MCF 10A (cell line): Measurements from ENCODE around the gene NAGK. TPM values are rescaled to one million over a fixed set of nuclear protein-coding genes. Genes with fewer than 3 reads are reported as not detected.
A peak's percentile ranks its signal among the peaks of the same experiment; 100 is the strongest.

Experiments
- BruUV-seq: library from RNA; stranded (reverse); fragments of 400-500 nt; replicated peaks from 2 replicates; lab custom pipeline; 2021; lab: Mats Ljungman, UMichigan
- CTCF ChIA-PET: fragments of 300-600 bp; sonication (Branson Sonifier 250); formaldehyde crosslinking; extraction: SDS; loops from one replicate; lab custom pipeline; 2021; ENCODE audit warnings: antibody characterized with exemption, inconsistent platforms; lab: Yijun Ruan, JAX
- POLR2A ChIA-PET: fragments of 300-600, 350-650 bp; sonication (Branson Sonifier 250); formaldehyde crosslinking; extraction: SDS; loops from one replicate; lab custom pipeline; 2020; ENCODE audit warnings: antibody characterized with exemption, inconsistent platforms; lab: Yijun Ruan, JAX
- DNase-seq: peaks from one replicate; pipeline ENCODE4 v3.0.0-alpha.2; 2018; ENCODE audit not compliant: unreplicated experiment
- H3K27ac Mint-ChIP-seq: one replicate; pipeline ENCODE4 v1.8.0; 2022; ENCODE audit warnings: mild to moderate bottlenecking, low read depth, mixed read lengths; ENCODE audit not compliant: unreplicated experiment
- H3K27me3 Mint-ChIP-seq: one replicate; pipeline ENCODE4 v1.8.0; 2022; ENCODE audit warnings: mixed read lengths; ENCODE audit not compliant: insufficient read depth, unreplicated experiment
- H3K36me3 Mint-ChIP-seq: one replicate; pipeline ENCODE4 v1.8.0; 2022; ENCODE audit warnings: mild to moderate bottlenecking, moderate library complexity, mixed read lengths; ENCODE audit not compliant: insufficient read depth, unreplicated experiment
- H3K4me1 Mint-ChIP-seq: one replicate; pipeline ENCODE4 v1.8.0; 2022; ENCODE audit warnings: mixed read lengths; ENCODE audit not compliant: insufficient read depth, unreplicated experiment
- H3K4me3 Mint-ChIP-seq: one replicate; pipeline ENCODE4 v1.8.0; 2022; ENCODE audit warnings: mild to moderate bottlenecking, moderate library complexity, mixed read lengths; ENCODE audit not compliant: unreplicated experiment
- H3K9me3 Mint-ChIP-seq: one replicate; pipeline ENCODE4 v1.8.0; 2022; ENCODE audit warnings: mixed read lengths; ENCODE audit not compliant: unreplicated experiment
- intact Hi-C: fragments of 100-400 bp; cut with micrococcal nuclease; formaldehyde crosslinking; loops from 2 replicates; pipeline ENCODE4 v1.14.1; 2022
- total RNA-seq: library from RNA; stranded (reverse); gene quantifications from 2 replicates; pipeline ENCODE4 v1.2.3, GENCODE V29; 2022
- TF ChIP-seq, protein P1 (sequence below): fragments of 200-600 bp; IDR thresholded peaks from one replicate; pipeline ENCODE4 v1.8.0; 2022; ENCODE audit warnings: antibody characterized with exemption, mild to moderate bottlenecking; ENCODE audit not compliant: unreplicated experiment

The NAGK gene
- total RNA-seq, 1 experiment from 2014 or later: 30.9 TPM

- Mint-ChIP-seq H3K4me3 (no peak overlapping the region), H3K9me3 (no peaks in the 10 kb centered on the region), H3K27ac (no peak overlapping the region), H3K36me3 (peaks cover 44% of the 10 kb centered on the region), H3K4me1 (peaks cover 9% of the 10 kb centered on the region), H3K27me3 (no peaks in the 10 kb centered on the region)
- TF ChIP-seq, protein P1, sequence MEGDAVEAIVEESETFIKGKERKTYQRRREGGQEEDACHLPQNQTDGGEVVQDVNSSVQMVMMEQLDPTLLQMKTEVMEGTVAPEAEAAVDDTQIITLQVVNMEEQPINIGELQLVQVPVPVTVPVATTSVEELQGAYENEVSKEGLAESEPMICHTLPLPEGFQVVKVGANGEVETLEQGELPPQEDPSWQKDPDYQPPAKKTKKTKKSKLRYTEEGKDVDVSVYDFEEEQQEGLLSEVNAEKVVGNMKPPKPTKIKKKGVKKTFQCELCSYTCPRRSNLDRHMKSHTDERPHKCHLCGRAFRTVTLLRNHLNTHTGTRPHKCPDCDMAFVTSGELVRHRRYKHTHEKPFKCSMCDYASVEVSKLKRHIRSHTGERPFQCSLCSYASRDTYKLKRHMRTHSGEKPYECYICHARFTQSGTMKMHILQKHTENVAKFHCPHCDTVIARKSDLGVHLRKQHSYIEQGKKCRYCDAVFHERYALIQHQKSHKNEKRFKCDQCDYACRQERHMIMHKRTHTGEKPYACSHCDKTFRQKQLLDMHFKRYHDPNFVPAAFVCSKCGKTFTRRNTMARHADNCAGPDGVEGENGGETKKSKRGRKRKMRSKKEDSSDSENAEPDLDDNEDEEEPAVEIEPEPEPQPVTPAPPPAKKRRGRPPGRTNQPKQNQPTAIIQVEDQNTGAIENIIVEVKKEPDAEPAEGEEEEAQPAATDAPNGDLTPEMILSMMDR: no peak
- intact Hi-C loops: no loop called here
- ChIA-PET CTCF (no interaction called here), POLR2A (interaction anchor here (0.9 to 1.4 kb wide), 2 partner anchors 13 to 21 kb away, joined by 4 to 6 read pairs; no protein-coding TSS in a partner anchor)
- no TSS peak for BruUV-seq
- DNase-seq: peak; percentile 9
Observed at GRCh38 chr2:71122387-71123298, 54.2 kb downstream of the NAGK start.

GRCh38 chr2:71125506-71126294, 57.3 kb downstream of the NAGK start:
- H3K4me3 Mint-ChIP-seq: no peak overlapping the region
- H3K36me3 Mint-ChIP-seq: peaks cover 26% of the 10 kb centered on the region
- intact Hi-C loops: no loop called here
- H3K9me3 Mint-ChIP-seq: no peaks in the 10 kb centered on the region
- TF ChIP-seq, protein P1: no peak
- ChIA-PET POLR2A (interaction anchor here (1.5 to 1.8 kb wide), 2 partner anchors 57 to 58 kb away, joined by 4 to 7 read pairs; partner anchors contain the start of gene NAGK), CTCF (interaction anchor here (0.7 kb wide), 1 partner anchor 1465 kb away, joined by 3 read pairs; no protein-coding TSS in a partner anchor)
- no peak for DNase-seq
- H3K4me1 Mint-ChIP-seq: peaks cover 9% of the 10 kb centered on the region
- no TSS peak for BruUV-seq
- H3K27me3 Mint-ChIP-seq: no peaks in the 10 kb centered on the region
- H3K27ac Mint-ChIP-seq: no peak overlapping the region

DNA sequence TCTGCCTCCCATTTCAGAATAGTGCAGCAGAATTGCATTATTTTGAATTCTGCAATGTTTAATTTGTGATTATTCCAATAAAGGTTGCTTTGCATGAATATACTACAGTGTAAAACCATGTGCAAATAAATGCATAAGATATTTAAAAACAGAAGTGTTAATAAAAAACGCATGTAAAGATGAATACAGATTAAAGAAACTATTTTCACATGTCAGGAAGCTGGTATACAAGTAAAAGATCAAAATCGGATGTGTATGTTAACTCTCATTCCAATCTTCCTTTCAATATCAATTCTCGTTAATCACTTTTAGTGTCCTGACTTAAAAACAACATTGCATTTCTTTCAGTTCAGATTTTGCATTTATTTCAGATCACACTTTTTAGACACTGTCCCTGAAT, 58.5 kb downstream of the NAGK start:
- Mint-ChIP-seq H3K27ac (no peak overlapping the region), H3K27me3 (no peaks in the 10 kb centered on the region), H3K4me3 (no peak overlapping the region), H3K36me3 (peaks cover 18% of the 10 kb centered on the region), H3K9me3 (no peaks in the 10 kb centered on the region), H3K4me1 (peaks cover 9% of the 10 kb centered on the region)
- ChIA-PET POLR2A (interaction anchor here (0.8 to 1.5 kb wide), 6 partner anchors 12 to 59 kb away, joined by 3 to 5 read pairs (median 4); partner anchors contain the start of gene NAGK), CTCF (interaction anchor here (0.6 kb wide), 1 partner anchor 335 kb away, joined by 3 read pairs; no protein-coding TSS in a partner anchor)
- no TSS peak for BruUV-seq
- DNase-seq: no peak
- intact Hi-C loops: no loop called here
- TF ChIP-seq, protein P1: no peak

Other genes starting within 250 kb of the NAGK start
- not detected in 2 replicates for gene CLEC4F, start 248.0 kb upstream of the NAGK start, total RNA-seq
- not detected in 2 replicates for gene CD207, start 232.8 kb upstream of the NAGK start, total RNA-seq
- not detected in 2 replicates for gene VAX2, start 168.1 kb upstream of the NAGK start, total RNA-seq
- gene ATP6V1B1, start 132.7 kb upstream of the NAGK start, total RNA-seq: not detected in 2 replicates
- gene ANKRD53, start 90.0 kb upstream of the NAGK start, total RNA-seq: not detected in 2 replicates
- 52.3 and 63.2 TPM in 2 replicates for gene TEX261, start 73.8 kb upstream of the NAGK start, total RNA-seq
- 14.7 and 14.9 TPM in 2 replicates for gene MCEE, start 61.6 kb downstream of the NAGK start, total RNA-seq
- gene MPHOSPH10, start 62.0 kb downstream of the NAGK start, total RNA-seq: 31.4 and 32.8 TPM in 2 replicates
- 1.4 and 1.8 TPM in 2 replicates for gene PAIP2B, start 158.5 kb downstream of the NAGK start, total RNA-seq